OCI-LY7 (cell line): Measurements from ENCODE around the gene SLCO1B3. TPM values are rescaled to one million over a fixed set of nuclear protein-coding genes. Genes with fewer than 3 reads are reported as not detected.

Experiments used
- BruUV-seq: library from RNA; stranded (reverse); fragments of 400-500 nt; replicated peaks from 2 replicates; lab custom pipeline; 2021; lab: Mats Ljungman, UMichigan
- CTCF ChIA-PET: fragments of 300-600 bp; sonication (Branson Sonifier 250); formaldehyde crosslinking; loops from one replicate; lab custom pipeline; 2022; ENCODE audit warnings: antibody characterized with exemption; ENCODE audit not compliant: unreplicated experiment; lab: Charles Lee
- POLR2A ChIA-PET: fragments of 300-600 bp; sonication (Branson Sonifier 250); formaldehyde crosslinking; loops from one replicate; lab custom pipeline; 2022; ENCODE audit warnings: antibody characterized with exemption; lab: Charles Lee
- DNase-seq: peaks from one replicate; pipeline ENCODE4 v3.0.0-alpha.2; 2015; ENCODE audit warnings: low spot score
- H2AFZ ChIP-seq: fragments of 200-600 bp; sonication (generic), shearing (Covaris generic); 2 replicates; pipeline ENCODE4 v1.6.1; 2014; ENCODE audit warnings: mild to moderate bottlenecking, antibody characterized with exemption, low read length, moderate library complexity
- H3K27ac ChIP-seq: fragments of 200-600 bp; sonication (generic); 2 replicates; pipeline ENCODE4 v1.5.1; 2014; ENCODE audit warnings: mixed run types, low read depth, mild to moderate bottlenecking, moderate library complexity, low read length, inconsistent platforms; ENCODE audit not compliant: poor library complexity, severe bottlenecking
- H3K36me3 ChIP-seq: fragments of 200-600 bp; sonication (generic); 2 replicates; pipeline ENCODE4 v1.6.1; 2014; ENCODE audit warnings: mild to moderate bottlenecking, antibody characterized with exemption, low read length, moderate library complexity, mixed read lengths; ENCODE audit not compliant: insufficient read depth
- H3K4me1 ChIP-seq: fragments of 200-600 bp; sonication (generic); 2 replicates; pipeline ENCODE4 v1.5.1; 2014; ENCODE audit warnings: mild to moderate bottlenecking, low read length; ENCODE audit not compliant: insufficient read depth, poor library complexity, severe bottlenecking
- H3K4me2 ChIP-seq: fragments of 200-600 bp; sonication (generic); 2 replicates; pipeline ENCODE4 v1.6.1; 2014; ENCODE audit warnings: mild to moderate bottlenecking, low read length
- H3K4me3 ChIP-seq: fragments of 200-600 bp; sonication (generic); 2 replicates; pipeline ENCODE4 v1.5.1; 2014; ENCODE audit warnings: mild to moderate bottlenecking, low read depth, low read length; ENCODE audit not compliant: poor library complexity, severe bottlenecking
- H3K79me2 ChIP-seq: fragments of 200-600 bp; sonication (generic); 2 replicates; pipeline ENCODE4 v1.6.1; 2016; ENCODE audit warnings: low read depth, mild to moderate bottlenecking, low read length, moderate library complexity, mixed read lengths; ENCODE audit not compliant: insufficient read depth
- H3K9me2 ChIP-seq: fragments of 200-600 bp; sonication (generic); 2 replicates; pipeline ENCODE4 v1.6.1; 2016; ENCODE audit warnings: mild to moderate bottlenecking, low read length, mixed read lengths; ENCODE audit not compliant: insufficient read depth
- H3K9me3 ChIP-seq: fragments of 200-600 bp; sonication (generic); 2 replicates; pipeline ENCODE4 v1.6.1; 2014; ENCODE audit warnings: mild to moderate bottlenecking, mixed run types, low read length, mixed read lengths
- H4K20me1 ChIP-seq: fragments of 200-600 bp; sonication (generic); 2 replicates; pipeline ENCODE4 v1.6.1; 2014; ENCODE audit warnings: mild to moderate bottlenecking, antibody characterized with exemption, low read length, moderate library complexity, mixed read lengths; ENCODE audit not compliant: insufficient read depth
- CTCF ChIP-seq: fragments of 200-600 bp; sonication (generic); conservative IDR thresholded peaks from 2 replicates; pipeline ENCODE4 v1.5.1; 2014; ENCODE audit warnings: mild to moderate bottlenecking, antibody characterized with exemption, low read length, moderate library complexity, mixed read lengths
- EZH2phosphoT487 ChIP-seq: fragments of 200-600 bp; sonication (generic); IDR thresholded peaks from 2 replicates; pipeline ENCODE4 v1.6.1; 2018; ENCODE audit warnings: low read depth, borderline replicate concordance, mild to moderate bottlenecking, mixed run types, antibody characterized with exemption, low read length, moderate library complexity, mixed read lengths
- intact Hi-C: fragments of 100-400 bp; cut with micrococcal nuclease; formaldehyde crosslinking; loops from one replicate; pipeline ENCODE4 v1.10.0; 2022; ENCODE audit not compliant: unreplicated experiment
- total RNA-seq, 2 experiments: library from RNA; depleted of rRNA in 1 of 2; stranded (reverse); fragments of >200 nt in 1 of 2; shearing (Covaris generic) in 1 of 2; gene quantifications; 2 replicates each; pipeline ENCODE4 v1.2.3, GENCODE V29; 2014 to 2022

SLCO1B3 gene
- total RNA-seq, 2 experiments from 2014 or later: not detected

GRCh38 chr12:20800160-20800559 is 10.3 kb upstream of the SLCO1B3 start:
- BruUV-seq: no TSS peak
- no peak overlapping the region for H3K4me2 ChIP-seq

GRCh38 chr12:20801035-20801434 is 9.5 kb upstream of the SLCO1B3 start:
- Histone ChIP-seq H4K20me1 (no peaks in the 10 kb centered on the region), H2AFZ (no peak overlapping the region), H3K4me1 (no peaks in the 10 kb centered on the region), H3K4me2 (no peak overlapping the region), H3K36me3 (no peaks in the 10 kb centered on the region), H3K4me3 (no peak overlapping the region), H3K79me2 (no peaks in the 10 kb centered on the region), H3K27ac (no peak overlapping the region), H3K9me2 (no peaks in the 10 kb centered on the region), H3K9me3 (no peaks in the 10 kb centered on the region)
- BruUV-seq: no TSS peak
- TF ChIP-seq EZH2phosphoT487: no peak
- no peak for TF ChIP-seq CTCF
- DNase-seq: no peak
- intact Hi-C loops: no loop called here
- POLR2A ChIA-PET: no interaction called here
- CTCF ChIA-PET: no interaction called here

More at GRCh38 chr12:20800160-20800559, 10.3 kb upstream of the SLCO1B3 start:
- H3K36me3 ChIP-seq: no peaks in the 10 kb centered on the region
- CTCF ChIA-PET: no interaction called here
- POLR2A ChIA-PET: no interaction called here
- H3K27ac ChIP-seq: no peak overlapping the region
- no peaks in the 10 kb centered on the region for H3K4me1 ChIP-seq
- H3K9me3 ChIP-seq: no peaks in the 10 kb centered on the region
- H4K20me1 ChIP-seq: no peaks in the 10 kb centered on the region
- no peaks in the 10 kb centered on the region for H3K79me2 ChIP-seq
- H3K9me2 ChIP-seq: no peaks in the 10 kb centered on the region
- intact Hi-C loops: no loop called here
- TF ChIP-seq EZH2phosphoT487 (no peak), CTCF (no peak)
- H2AFZ ChIP-seq: no peak overlapping the region
- DNase-seq: no peak
- no peak overlapping the region for H3K4me3 ChIP-seq

- no peaks in the 10 kb centered on the region for H3K36me3 ChIP-seq
- TF ChIP-seq EZH2phosphoT487: no peak
- no peak overlapping the region for H3K27ac ChIP-seq
- no peaks in the 10 kb centered on the region for H3K9me2 ChIP-seq
- intact Hi-C loops: no loop called here
- no TSS peak for BruUV-seq
- no peak overlapping the region for H2AFZ ChIP-seq
- no peaks in the 10 kb centered on the region for H4K20me1 ChIP-seq
- no peak overlapping the region for H3K4me3 ChIP-seq
- no peaks in the 10 kb centered on the region for H3K4me1 ChIP-seq
- no peaks in the 10 kb centered on the region for H3K79me2 ChIP-seq
- no peak overlapping the region for H3K4me2 ChIP-seq
- CTCF ChIA-PET: no interaction called here
- no peak for DNase-seq
- POLR2A ChIA-PET: interaction anchor here (0.7 kb wide), 1 partner anchor 1167 kb away, joined by 6 read pairs; no protein-coding TSS in a partner anchor
- H3K9me3 ChIP-seq: no peaks in the 10 kb centered on the region
Measured at GRCh38 chr12:20805921-20806320, 4.6 kb upstream of the SLCO1B3 start.
